ENCODE data around the gene SPTBN5. TPM values are rescaled to one million over a fixed set of nuclear protein-coding genes. Genes with fewer than 3 reads are reported as not detected.

The SPTBN5 gene
- total RNA-seq, 2 experiments from 2014 or later: 0.11 to 0.14 TPM

- POLR2A ChIA-PET: no interaction called here
- no peak for DNase-seq
- CTCF ChIA-PET: interaction anchor here (3.7 kb wide), 1 partner anchor 56 kb away, joined by 20 read pairs; the partner anchor contains the start of gene MAPKBP1
- no peak for ATAC-seq
- TF ChIP-seq, protein P1, sequence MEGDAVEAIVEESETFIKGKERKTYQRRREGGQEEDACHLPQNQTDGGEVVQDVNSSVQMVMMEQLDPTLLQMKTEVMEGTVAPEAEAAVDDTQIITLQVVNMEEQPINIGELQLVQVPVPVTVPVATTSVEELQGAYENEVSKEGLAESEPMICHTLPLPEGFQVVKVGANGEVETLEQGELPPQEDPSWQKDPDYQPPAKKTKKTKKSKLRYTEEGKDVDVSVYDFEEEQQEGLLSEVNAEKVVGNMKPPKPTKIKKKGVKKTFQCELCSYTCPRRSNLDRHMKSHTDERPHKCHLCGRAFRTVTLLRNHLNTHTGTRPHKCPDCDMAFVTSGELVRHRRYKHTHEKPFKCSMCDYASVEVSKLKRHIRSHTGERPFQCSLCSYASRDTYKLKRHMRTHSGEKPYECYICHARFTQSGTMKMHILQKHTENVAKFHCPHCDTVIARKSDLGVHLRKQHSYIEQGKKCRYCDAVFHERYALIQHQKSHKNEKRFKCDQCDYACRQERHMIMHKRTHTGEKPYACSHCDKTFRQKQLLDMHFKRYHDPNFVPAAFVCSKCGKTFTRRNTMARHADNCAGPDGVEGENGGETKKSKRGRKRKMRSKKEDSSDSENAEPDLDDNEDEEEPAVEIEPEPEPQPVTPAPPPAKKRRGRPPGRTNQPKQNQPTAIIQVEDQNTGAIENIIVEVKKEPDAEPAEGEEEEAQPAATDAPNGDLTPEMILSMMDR (IDR thresholded peaks at IDR 0.05): no peak
- H3K27ac Mint-ChIP-seq: no peak overlapping the region
- no peaks in the 10 kb centered on the region for H3K9me3 Mint-ChIP-seq
- H3K27me3 Mint-ChIP-seq: no peaks in the 10 kb centered on the region
- H3K4me1 Mint-ChIP-seq (ENCODE audit: low read depth): peaks cover 41% of the 10 kb centered on the region
- intact Hi-C loops (cut with micrococcal nuclease): no loop called here
- H3K36me3 Mint-ChIP-seq (ENCODE audit: low read depth): no peaks in the 10 kb centered on the region
- no peak overlapping the region for H3K4me3 Mint-ChIP-seq
Measured at GRCh38 chr15:41829959-41830646, 63.8 kb downstream of the SPTBN5 start.

DNA sequence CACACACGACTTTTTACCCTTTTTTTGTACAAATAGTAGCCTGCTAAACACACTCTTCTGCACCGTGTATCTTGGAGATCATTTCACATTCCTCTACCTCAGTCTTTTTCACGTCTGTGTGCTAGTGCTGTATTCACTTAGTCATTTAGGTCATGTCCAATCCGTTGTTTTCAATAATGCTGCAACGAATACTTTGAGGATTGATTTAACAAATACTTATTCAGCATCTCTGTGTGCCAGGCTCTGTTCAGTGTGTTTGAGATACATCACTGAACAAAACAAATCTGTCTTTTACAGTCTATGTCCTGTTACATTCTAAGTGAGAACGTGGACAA is 65.1 kb downstream of the SPTBN5 start:
- H3K4me3 Mint-ChIP-seq: peak overlapping the region; percentile 90
- DNase-seq (no peak), ATAC-seq (no peak)
- no peaks in the 10 kb centered on the region for H3K27me3 Mint-ChIP-seq
- H3K36me3 Mint-ChIP-seq (ENCODE audit: low read depth): no peaks in the 10 kb centered on the region
- CTCF ChIA-PET: interaction anchor here (4.6 kb wide), 1 partner anchor 55 kb away, joined by 16 read pairs; the partner anchor contains the start of gene MAPKBP1
- intact Hi-C loops (cut with micrococcal nuclease): no loop called here
- TF ChIP-seq, protein P1 (IDR thresholded peaks at IDR 0.05): no peak
- peaks cover 38% of the 10 kb centered on the region for H3K4me1 Mint-ChIP-seq (ENCODE audit: low read depth)
- peak overlapping the region; percentile 84 for H3K27ac Mint-ChIP-seq
- POLR2A ChIA-PET: no interaction called here
- H3K9me3 Mint-ChIP-seq: no peaks in the 10 kb centered on the region

GRCh38 chr15:41827880-41828806 is 65.7 kb downstream of the SPTBN5 start, which contains the start of gene JMJD7:
Gene JMJD7 (plus strand): TSS chr15:41828092. CDS start chr15:41828125, 33 bp downstream.
- ChIA-PET CTCF (interaction anchor here (1.0 to 4.6 kb wide), 3 partner anchors 17 to 54 kb away, joined by 3 to 16 read pairs (median 3); partner anchors contain the start of gene MAPKBP1), POLR2A (interaction anchor here (0.9 to 1.3 kb wide), 2 partner anchors 38 to 40 kb away, joined by 3 read pairs; no protein-coding TSS in a partner anchor)
- TF ChIP-seq, protein P1 (IDR thresholded peaks at IDR 0.05): no peak
- peak within 1 kb of the TSS; percentile 84 for H3K27ac Mint-ChIP-seq
- no peaks in the 10 kb centered on the region for H3K27me3 Mint-ChIP-seq
- peaks cover 3% of the 10 kb centered on the region for H3K36me3 Mint-ChIP-seq (ENCODE audit: low read depth)
- no peaks in the 10 kb centered on the region for H3K9me3 Mint-ChIP-seq
- peaks cover 34% of the 10 kb centered on the region for H3K4me1 Mint-ChIP-seq (ENCODE audit: low read depth)
- peak; percentile 95 for DNase-seq
- peak; percentile 96 for ATAC-seq
- intact Hi-C loops (cut with micrococcal nuclease): no loop called here
- peak within 1 kb of the TSS; percentile 90 for H3K4me3 Mint-ChIP-seq

DNA sequence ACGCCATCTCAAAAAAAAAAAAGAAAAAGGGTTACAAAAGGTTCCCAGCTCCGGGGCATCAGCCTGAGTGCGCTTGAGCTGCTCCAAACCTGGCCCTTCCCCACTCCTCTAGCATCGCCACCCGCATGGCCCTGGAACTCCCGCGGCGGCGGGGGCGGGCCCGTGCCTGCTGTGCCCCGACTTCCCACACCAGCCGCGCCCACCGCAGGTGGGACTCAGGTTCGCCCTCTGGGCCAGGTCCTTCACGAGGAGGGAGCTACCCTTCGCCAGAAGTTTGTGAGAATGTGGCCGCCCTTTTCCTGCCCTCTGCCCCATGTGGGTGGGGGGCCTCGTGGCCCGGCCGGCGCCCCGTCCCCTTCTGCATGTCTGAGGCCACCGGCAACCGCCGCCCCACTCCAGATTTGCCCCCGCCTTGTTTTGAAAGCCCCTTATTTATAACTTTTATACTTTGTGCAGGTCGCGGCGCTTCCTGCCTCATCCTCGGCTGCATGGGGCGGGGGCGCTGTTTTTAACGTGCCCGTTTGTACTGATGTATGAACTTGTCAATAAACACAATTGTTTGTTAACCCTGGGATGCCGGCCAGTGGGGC is 66.5 kb downstream of the SPTBN5 start:
- Mint-ChIP-seq H3K9me3 (no peaks in the 10 kb centered on the region), H3K27ac (peak overlapping the region; percentile 77), H3K36me3 (ENCODE audit: low read depth) (peaks cover 3% of the 10 kb centered on the region), H3K27me3 (no peaks in the 10 kb centered on the region), H3K4me3 (peak overlapping the region; percentile 90), H3K4me1 (ENCODE audit: low read depth) (peaks cover 27% of the 10 kb centered on the region)
- intact Hi-C loops (cut with micrococcal nuclease): no loop called here
- DNase-seq (peak; percentile 18), ATAC-seq (peak; percentile 9)
- POLR2A ChIA-PET: interaction anchor here (0.9 to 1.3 kb wide), 2 partner anchors 37 to 41 kb away, joined by 3 read pairs; no protein-coding TSS in a partner anchor
- TF ChIP-seq, protein P1 (IDR thresholded peaks at IDR 0.05): no peak
- CTCF ChIA-PET: interaction anchor here (1.0 to 4.6 kb wide), 3 partner anchors 16 to 54 kb away, joined by 3 to 16 read pairs (median 3); partner anchors contain the start of gene MAPKBP1
